Esophagus muscularis mucosa (tissue), 4 donors: Measurements from ENCODE around the gene ISG15. TPM values are rescaled to one million over a fixed set of nuclear protein-coding genes. Genes with fewer than 3 reads are reported as not detected.
"Not testable (repeated sequence)": the region's sequence is repeated elsewhere in the genome, so short reads cannot be mapped to it uniquely, and the experiment has no call there.

Source experiments
- DNase-seq: peaks from one replicate; pipeline ENCODE4 v3.0.0-alpha.2; 2017; ENCODE audit errors: extremely low spot score
- H3K27ac ChIP-seq, 4 donors: fragments of 200-600 bp; sonication (generic); replicated peaks in 1 of 4; 1 replicate in 3 of 4; 2 replicates in 1 of 4; pipeline ENCODE4 v1.5.1; 2016 to 2019; ENCODE audit warnings: mild to moderate bottlenecking in 1 of 4
- H3K27me3 ChIP-seq, 4 donors: fragments of 200-600 bp; sonication (generic); one replicate each; pipeline versions ENCODE4 v1.5.1 to v1.6.0; 2016 to 2019
- H3K36me3 ChIP-seq, 4 donors: fragments of 200-600 bp; sonication (generic); one replicate each; pipeline ENCODE4 v1.5.1; 2016 to 2019
- H3K4me1 ChIP-seq, 4 donors: fragments of 200-600 bp; sonication (generic); one replicate each; pipeline ENCODE4 v1.5.1; 2016 to 2019
- H3K4me3 ChIP-seq, 4 donors: fragments of 200-600 bp; sonication (generic); 1 replicate in 2 of 4; 2 replicates in 2 of 4; pipeline ENCODE4 v1.5.1; 2016 to 2019; ENCODE audit warnings: mild to moderate bottlenecking in 4 of 4, moderate library complexity in 1 of 4
- H3K9me3 ChIP-seq, 4 donors: fragments of 200-600 bp; sonication (generic); 1 replicate in 3 of 4; 2 replicates in 1 of 4; pipeline ENCODE4 v1.5.1; 2016 to 2019
- EP300 ChIP-seq: sonication (generic); formaldehyde crosslinking; IDR thresholded peaks from one replicate; pipeline ENCODE4 v1.6.1; 2017; ENCODE audit warnings: antibody characterized with exemption
- POLR2A ChIP-seq: fragments of 450-650 bp; IDR thresholded peaks from one replicate; pipeline ENCODE4 v1.6.1; 2017; ENCODE audit warnings: antibody characterized with exemption, moderate library complexity, mild to moderate bottlenecking, low read depth
- POLR2AphosphoS5 ChIP-seq, 2 donors: sonication (generic); formaldehyde crosslinking; IDR thresholded peaks; one replicate each; pipeline ENCODE4 v1.6.1; 2017; ENCODE audit warnings: antibody characterized with exemption in 2 of 2
- WGBS: methylation state at CpG from one replicate; pipeline ENCODE4 v1.1.5; 2018; 5-methylcytosine and 5-hydroxymethylcytosine counted together
- intact Hi-C: fragments of 100-400 bp; cut with DNase I; formaldehyde crosslinking; loops from one replicate; pipeline ENCODE4 v1.15.1; 2023
- total RNA-seq, 4 donors: library from RNA; depleted of rRNA; stranded (reverse); fragments of >200 nt; gene quantifications; one replicate each; pipeline versions ENCODE4 v1.1.0 to v1.2.1, GENCODE V29; 2016
- TF ChIP-seq, protein P1 (sequence below), 3 experiments: fragments of 200-600 bp in 2 of 3; fragments of 450-650 bp in 1 of 3; sonication (generic) in 2 of 3; IDR thresholded peaks; one replicate each; pipeline ENCODE4 v1.5.1; 2017 to 2019; ENCODE audit warnings: antibody characterized with exemption in 3 of 3, mild to moderate bottlenecking in 2 of 3, moderate library complexity in 1 of 3

The ISG15 gene
- total RNA-seq, 4 donors from 2014 or later: 39.4 to 74.9 (median 41.1) TPM

DNA sequence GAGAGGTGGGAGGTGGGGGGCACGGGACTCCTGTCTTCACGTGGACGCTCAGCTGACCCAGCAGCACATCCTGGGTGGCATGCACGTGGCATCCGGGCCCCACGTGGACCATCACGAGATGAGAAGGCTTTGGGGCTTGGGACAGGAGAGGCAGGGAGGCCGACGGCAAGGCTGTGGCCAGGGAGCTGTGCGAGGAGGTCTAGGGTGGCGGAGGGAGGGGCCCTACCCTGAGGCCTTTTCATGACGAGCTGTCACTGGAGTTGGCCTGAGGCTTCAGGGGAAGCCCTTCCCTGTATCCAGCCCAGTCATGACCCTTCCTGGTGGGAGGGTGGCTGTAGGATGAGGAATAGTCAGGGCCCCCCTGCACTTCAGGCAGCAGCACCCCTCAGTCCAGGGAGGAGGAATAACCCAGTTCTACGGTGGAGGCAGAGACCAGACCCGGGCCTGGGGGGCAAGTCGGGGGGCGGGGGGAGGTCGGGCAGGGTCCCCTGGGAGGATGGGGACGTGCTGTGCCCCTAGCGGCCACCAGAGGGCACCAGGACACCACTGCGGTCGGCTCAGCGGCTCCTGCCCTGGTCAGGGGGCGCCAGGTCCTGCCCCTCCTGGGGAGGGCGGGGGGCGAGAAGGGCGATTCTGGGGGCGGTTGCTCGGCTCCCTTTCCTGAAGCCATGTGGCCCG, 29.4 kb upstream of the ISG15 start:
- peak overlapping the region in 3 of 4 donors; percentile 22 to 42 (median 28) for H3K4me3 ChIP-seq
- no peak overlapping the region for H3K27ac ChIP-seq
- WGBS: 16% methylated on average over 21 of the region's 29 CpGs
- H3K27me3 ChIP-seq: peaks cover 0 to 61% (median 3%) of the 10 kb centered on the region in 4 donors
- H3K9me3 ChIP-seq: no peaks in the 10 kb centered on the region
- intact Hi-C loops: loop anchor here (2.0 kb wide), 1 partner anchor 79 kb away; no protein-coding TSS in a partner anchor
- TF ChIP-seq, protein P1, sequence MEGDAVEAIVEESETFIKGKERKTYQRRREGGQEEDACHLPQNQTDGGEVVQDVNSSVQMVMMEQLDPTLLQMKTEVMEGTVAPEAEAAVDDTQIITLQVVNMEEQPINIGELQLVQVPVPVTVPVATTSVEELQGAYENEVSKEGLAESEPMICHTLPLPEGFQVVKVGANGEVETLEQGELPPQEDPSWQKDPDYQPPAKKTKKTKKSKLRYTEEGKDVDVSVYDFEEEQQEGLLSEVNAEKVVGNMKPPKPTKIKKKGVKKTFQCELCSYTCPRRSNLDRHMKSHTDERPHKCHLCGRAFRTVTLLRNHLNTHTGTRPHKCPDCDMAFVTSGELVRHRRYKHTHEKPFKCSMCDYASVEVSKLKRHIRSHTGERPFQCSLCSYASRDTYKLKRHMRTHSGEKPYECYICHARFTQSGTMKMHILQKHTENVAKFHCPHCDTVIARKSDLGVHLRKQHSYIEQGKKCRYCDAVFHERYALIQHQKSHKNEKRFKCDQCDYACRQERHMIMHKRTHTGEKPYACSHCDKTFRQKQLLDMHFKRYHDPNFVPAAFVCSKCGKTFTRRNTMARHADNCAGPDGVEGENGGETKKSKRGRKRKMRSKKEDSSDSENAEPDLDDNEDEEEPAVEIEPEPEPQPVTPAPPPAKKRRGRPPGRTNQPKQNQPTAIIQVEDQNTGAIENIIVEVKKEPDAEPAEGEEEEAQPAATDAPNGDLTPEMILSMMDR (IDR thresholded peaks at IDR 0.05): peak; percentile 70 to 99 (median 91)
- TF ChIP-seq EP300: no peak
- TF ChIP-seq POLR2A: no peak
- H3K36me3 ChIP-seq: no peaks in the 10 kb centered on the region
- H3K4me1 ChIP-seq: peaks cover 4 to 8% (median 7%) of the 10 kb centered on the region in 4 donors
- no peak for DNase-seq

DNA sequence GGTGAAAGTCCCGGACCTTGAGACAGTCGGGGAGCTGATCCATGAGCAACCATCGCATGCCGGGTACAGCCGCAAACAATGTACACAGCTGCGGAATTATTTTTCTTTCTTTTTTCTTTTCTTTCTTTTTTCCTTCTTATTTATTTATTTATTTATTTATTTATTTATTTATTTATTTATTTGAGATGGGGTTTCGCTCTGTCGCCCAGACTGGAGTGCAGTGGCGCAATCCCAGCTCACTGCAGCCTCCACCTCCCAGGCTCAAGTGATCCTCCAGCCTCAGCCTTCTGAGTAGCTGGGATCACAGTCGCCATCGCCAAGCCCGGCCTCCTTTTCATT, 28.9 kb upstream of the ISG15 start:
- peaks cover 4 to 8% (median 7%) of the 10 kb centered on the region in 4 donors for H3K4me1 ChIP-seq
- H3K9me3 ChIP-seq: no peaks in the 10 kb centered on the region
- H3K27ac ChIP-seq: no peak overlapping the region
- H3K27me3 ChIP-seq: peaks cover 0 to 56% (median 3%) of the 10 kb centered on the region in 4 donors
- TF ChIP-seq POLR2A: no peak
- TF ChIP-seq EP300: no peak
- TF ChIP-seq POLR2AphosphoS5 (IDR thresholded peaks at IDR 0.05): no peak
- TF ChIP-seq, protein P1 (IDR thresholded peaks at IDR 0.05): peak in 1 of 3 experiments; percentile 19
- 59% methylated on average over 12 of the region's 12 CpGs for WGBS
- DNase-seq: no peak
- H3K4me3 ChIP-seq: peak overlapping the region in 3 of 4 donors; percentile 22 to 42 (median 28)
- H3K36me3 ChIP-seq: no peaks in the 10 kb centered on the region
- intact Hi-C loops: loop anchor here (2.0 kb wide), 1 partner anchor 78 kb away; no protein-coding TSS in a partner anchor

- H3K27ac ChIP-seq: no peak overlapping the region
- no peak for DNase-seq
- H3K4me1 ChIP-seq: peaks cover 4 to 8% (median 7%) of the 10 kb centered on the region in 4 donors
- peaks cover 0 to 49% (median 3%) of the 10 kb centered on the region in 4 donors for H3K27me3 ChIP-seq
- no peak overlapping the region for H3K4me3 ChIP-seq
- H3K36me3 ChIP-seq: no peaks in the 10 kb centered on the region
- intact Hi-C loops: loop anchor here (2.0 kb wide), 1 partner anchor 78 kb away; no protein-coding TSS in a partner anchor
- no peaks in the 10 kb centered on the region for H3K9me3 ChIP-seq
- TF ChIP-seq POLR2A: no peak
- TF ChIP-seq POLR2AphosphoS5 (IDR thresholded peaks at IDR 0.05): no peak
- no peak for TF ChIP-seq EP300
- TF ChIP-seq, protein P1 (IDR thresholded peaks at IDR 0.05): no peak
- 76% methylated on average over 12 of the region's 13 CpGs for WGBS
These were observed 28.2 kb upstream of the ISG15 start for GRCh38 chr1:985126-985525.

DNA sequence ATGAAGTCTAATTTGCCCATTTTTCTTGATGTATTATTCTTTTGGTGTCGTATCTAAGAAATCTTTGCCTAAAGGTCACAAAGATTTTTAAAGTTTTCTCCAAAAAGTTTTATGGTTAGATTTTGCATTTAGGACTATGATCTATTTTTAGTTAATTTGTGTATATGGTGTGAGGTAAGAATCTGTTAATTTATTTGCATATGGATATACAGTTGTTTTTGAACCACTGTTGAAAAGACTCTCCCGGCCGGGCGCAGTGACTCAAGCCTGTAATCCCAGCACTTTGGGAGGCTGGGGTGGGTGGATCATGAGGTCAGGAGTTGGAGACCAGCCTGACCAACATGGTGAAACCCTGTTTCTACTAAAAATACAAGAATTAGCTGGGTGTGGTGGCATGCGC, 25.2 kb upstream of the ISG15 start:
- intact Hi-C loops, H3K27ac ChIP-seq, DNase-seq, H3K4me3 ChIP-seq, H3K36me3 ChIP-seq, H3K4me1 ChIP-seq: not testable (repeated sequence)
- Histone ChIP-seq H3K9me3 (peaks cover 0 to 15% (median 11%) of the 10 kb centered on the region in 4 donors), H3K27me3 (peaks cover 0 to 25% (median 0%) of the 10 kb centered on the region in 4 donors)
- WGBS: 88% methylated on average over 5 of the region's 5 CpGs

DNA sequence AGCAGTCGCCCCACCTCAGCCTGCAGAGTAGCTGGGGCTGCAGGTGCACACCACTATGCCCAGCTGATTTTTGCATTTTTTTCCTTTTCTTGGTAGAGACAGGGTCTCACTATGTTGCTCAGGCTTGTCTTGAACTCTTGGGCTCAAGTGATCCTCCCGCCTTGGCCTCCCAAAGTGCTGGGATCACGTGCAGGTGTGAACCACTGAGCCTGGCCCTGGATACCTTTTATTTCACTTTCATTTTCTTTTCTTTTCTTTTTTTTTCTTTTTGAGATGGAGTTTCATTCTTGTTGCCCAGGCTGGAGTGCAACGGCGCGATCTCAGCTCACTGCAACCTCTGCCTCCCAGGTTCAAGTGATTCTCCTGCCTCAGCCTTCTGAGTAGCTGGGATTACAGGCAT, 22.0 kb upstream of the ISG15 start:
- H3K4me1 ChIP-seq, intact Hi-C loops, DNase-seq, H3K36me3 ChIP-seq, H3K4me3 ChIP-seq, H3K27me3 ChIP-seq, H3K27ac ChIP-seq: not testable (repeated sequence)
- peaks cover 0 to 15% (median 11%) of the 10 kb centered on the region in 4 donors for H3K9me3 ChIP-seq
- 97% methylated on average over 6 of the region's 6 CpGs for WGBS
